GM19023 (cell line): Measurements from ENCODE around the gene UTP20.

ENCODE experiments used
- ATAC-seq: cut with Tn5 transposase; IDR thresholded peaks from one replicate; pipeline ENCODE4 v1.9.1; 2021; ENCODE audit warnings: mild to moderate bottlenecking, moderate library complexity; ENCODE audit not compliant: unreplicated experiment

Gene UTP20

GRCh38 chr12:101280006-101280505 lies at the start of gene UTP20:
Gene UTP20, plus strand, starts transcription at chr12:101280105. Its CDS starts 178 bp downstream, at chr12:101280283.
- peak; percentile 99 for ATAC-seq

DNA sequence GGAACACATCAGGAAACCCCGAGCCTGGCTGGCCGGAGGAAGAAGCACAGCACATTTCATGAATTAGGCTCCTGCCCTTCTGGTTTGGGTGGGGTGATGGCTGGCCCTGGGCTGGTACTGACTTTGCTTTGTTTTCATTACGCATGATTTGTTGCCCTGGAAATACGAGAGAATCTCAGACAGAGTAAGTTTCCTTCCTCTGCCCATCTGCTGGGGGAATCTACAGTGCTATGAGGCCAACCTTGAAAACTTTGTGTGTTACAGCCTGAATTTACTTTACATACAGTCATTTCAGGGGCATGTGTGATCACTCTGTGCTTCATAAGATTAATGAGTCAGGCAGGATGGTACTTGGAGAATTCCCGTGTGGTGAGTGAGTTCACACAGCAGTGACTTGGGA lies 49.4 kb upstream of the UTP20 start:
- no peak for ATAC-seq

- ATAC-seq = no peak
Observed at GRCh38 chr12:101231636-101232035, 48.3 kb upstream of the UTP20 start.

DNA sequence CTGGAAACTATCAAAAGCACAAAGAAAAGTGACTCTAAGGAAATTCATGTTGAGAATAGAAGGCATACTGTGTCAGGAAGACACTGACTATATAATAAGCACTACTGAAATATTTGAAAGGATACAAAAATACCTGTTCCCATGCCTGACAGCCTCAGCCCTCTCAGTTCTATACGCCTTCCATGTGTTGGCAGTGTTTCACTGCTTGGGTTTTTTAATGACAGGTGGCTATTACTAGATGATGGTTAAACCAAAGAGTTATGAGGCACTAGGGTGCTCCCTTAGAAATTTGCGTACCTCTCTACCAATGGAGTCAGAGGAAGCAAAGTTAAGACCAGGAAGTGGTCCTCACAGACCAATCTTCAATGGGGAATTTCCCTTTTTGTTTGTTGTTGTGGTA lies 44.2 kb upstream of the UTP20 start:
- no peak for ATAC-seq

- no peak for ATAC-seq
Observed at GRCh38 chr12:101238306-101238705, 41.6 kb upstream of the UTP20 start.

DNA sequence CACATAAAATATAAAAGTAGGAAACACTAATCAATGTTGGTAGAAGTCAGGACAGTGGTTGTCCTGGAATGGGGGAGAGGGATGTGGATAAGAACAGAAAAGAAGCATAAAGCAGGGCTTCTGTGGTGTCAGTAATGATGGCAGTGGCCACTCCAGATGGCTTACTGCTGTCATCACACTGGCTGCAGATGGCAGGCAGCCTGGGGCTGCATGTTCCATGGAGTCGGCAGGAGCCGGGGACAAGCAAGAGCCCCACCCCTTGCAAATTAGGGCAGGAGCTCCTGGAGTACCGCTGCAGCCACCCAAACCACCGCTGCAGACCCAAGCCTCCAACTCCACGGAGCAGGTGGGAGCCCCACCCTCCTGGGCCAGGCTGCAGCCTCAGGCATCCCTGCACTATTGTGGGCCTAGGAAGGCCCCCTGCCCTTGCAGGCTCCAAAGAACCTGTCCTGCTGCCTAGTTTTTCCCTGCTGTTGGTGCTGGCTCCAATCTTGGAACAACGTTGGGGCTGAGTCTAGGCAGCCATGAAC lies 41.0 kb upstream of the UTP20 start:
- ATAC-seq = no peak

DNA sequence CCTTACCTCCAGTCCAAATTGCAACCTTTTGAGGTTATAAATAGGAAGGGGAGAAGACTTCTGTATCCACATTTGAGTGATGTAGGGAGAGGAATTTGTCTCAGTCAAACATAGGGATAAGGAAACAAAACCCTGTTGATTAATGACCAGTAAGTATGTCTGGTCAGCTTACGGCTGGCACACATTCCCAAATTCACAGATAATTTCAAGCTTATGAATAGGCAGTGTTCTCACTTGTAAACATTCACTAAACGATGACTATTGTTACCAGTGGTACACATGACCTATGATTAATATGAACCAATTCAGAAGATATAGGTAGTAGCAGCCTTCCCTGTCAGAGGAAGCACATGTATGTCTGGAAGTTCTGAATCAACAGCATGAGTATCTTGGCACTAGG lies 36.8 kb upstream of the UTP20 start:
- no peak for ATAC-seq

- ATAC-seq = no peak
Observed at GRCh38 chr12:101243616-101244015, 36.3 kb upstream of the UTP20 start.

DNA sequence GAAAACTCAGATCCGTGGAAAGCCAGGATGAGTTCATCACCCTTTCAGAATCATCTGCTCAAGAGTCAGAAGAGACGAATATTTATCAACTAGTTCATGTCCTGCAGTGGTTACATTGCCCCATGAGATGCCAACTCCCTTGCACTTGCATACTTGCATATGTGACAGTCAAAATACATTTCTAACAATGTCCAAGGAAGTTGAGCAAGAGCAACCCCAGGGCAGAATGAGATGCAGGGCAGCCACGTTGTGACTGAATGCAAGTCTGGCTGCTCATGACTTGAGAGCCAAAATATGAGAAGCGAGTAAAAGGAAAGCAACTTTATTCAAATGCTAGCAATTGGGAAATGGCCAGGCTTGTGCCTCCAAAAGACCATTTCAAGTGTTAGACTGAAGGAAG lies 23.6 kb upstream of the UTP20 start:
- no peak for ATAC-seq

- no peak for ATAC-seq
Observed at GRCh38 chr12:101257357-101257756, 22.5 kb upstream of the UTP20 start.

DNA sequence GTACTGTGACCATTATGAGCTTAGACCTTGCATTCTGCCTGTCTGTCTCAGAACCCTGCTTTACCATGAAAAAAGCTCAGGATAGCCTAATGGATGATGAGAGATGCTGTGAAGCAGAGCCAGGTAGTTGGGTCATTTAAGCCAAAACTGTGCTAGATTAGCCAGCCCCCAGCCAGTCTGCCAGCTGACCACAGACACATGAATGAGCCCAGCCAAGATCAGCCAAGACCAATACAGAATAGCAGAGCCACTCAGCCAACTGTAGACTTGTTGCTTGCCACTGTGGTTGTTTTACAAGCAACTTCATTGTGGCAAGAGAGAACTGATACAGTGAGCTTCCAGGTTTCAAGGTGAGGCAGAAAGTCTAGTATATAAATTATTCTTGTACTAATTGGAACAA lies 12.8 kb upstream of the UTP20 start:
- ATAC-seq = no peak

DNA sequence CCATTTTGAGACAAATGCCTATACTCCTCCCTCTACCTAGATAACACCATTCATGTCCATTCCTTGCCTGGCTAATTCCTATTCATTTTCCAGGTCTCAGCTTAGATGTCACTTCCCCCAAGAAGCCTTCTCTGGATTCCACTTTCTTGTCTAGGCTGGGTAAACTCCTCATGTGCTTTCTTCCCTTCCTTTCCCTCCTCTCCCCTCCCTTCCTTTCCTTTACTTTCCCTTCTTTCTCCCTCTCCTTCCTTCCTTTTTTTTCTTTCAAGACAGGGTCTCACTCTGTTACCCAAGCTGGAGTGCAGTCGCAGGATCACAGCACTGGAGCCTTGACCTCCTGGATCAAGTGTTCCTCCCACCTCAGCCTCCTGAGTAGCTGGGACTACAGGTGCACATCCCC lies 3.5 kb upstream of the UTP20 start:
- no peak for ATAC-seq

GRCh38 chr12:101277443-101277842 lies 2.5 kb upstream of the UTP20 start:
- ATAC-seq = no peak

- no peak for ATAC-seq
Observed at GRCh38 chr12:101287357-101287756, 7.5 kb downstream of the UTP20 start.

DNA sequence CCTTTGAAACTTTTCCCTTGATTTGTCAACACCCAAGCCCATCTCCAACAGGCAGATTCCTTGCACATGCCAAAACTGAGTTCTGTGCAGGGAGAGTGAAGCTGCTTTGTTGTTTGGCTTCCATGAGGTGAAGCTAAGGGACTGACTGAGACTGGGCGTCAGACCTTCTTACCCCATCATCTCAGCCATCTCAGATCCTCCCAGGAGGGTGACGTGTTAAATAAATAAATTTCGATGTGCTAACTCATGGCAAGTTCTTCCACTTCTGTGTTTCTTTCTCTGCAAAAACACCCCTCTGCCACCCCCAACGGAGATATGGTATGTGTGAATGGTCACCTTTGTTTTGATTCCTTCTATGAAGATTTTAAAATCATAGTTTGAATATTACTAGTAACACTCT lies 17.8 kb downstream of the UTP20 start:
- no peak for ATAC-seq

DNA sequence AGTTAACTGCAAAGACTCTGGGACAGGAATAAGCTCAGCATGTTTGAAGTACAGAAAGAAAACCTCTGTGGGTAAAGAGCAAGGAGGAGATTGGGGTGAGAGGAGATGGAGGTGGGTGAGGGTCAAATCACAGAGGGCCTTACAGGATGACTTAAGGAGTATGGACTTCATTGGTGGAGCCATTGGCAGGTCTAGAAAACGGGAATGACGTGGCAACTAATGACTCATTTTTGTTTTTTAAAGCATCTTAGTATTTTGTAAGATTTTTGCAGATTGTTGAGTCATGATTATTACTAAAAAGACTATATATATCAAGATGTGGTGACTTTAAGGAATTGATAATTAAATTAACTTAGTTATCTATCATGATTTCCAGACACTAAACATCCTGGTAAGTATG lies 18.5 kb downstream of the UTP20 start:
- ATAC-seq = no peak

- no peak for ATAC-seq
Observed at GRCh38 chr12:101299346-101299745, 19.4 kb downstream of the UTP20 start.

DNA sequence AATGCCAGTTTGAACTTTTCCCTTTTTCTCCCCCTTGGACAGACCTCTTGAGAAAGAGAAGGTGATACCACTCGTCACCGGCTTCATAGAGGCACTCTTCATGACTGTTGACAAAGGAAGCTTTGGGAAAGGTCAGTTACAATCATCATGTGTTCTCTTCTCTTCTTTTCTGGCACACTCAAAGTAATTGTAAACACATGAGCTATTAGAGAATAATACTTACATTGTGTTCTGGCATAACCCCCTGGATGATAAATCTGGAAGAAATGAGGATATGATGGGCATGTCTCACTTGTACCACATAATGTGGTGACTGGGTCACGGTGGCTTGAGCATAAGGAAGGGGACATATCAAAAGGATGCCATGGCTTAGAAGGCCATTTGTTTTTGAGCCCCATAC lies 20.0 kb downstream of the UTP20 start:
- ATAC-seq = no peak

- ATAC-seq = no peak
Observed at GRCh38 chr12:101302741-101303140, 22.8 kb downstream of the UTP20 start.

- ATAC-seq = no peak
Observed at GRCh38 chr12:101305226-101305779, 25.4 kb downstream of the UTP20 start.

DNA sequence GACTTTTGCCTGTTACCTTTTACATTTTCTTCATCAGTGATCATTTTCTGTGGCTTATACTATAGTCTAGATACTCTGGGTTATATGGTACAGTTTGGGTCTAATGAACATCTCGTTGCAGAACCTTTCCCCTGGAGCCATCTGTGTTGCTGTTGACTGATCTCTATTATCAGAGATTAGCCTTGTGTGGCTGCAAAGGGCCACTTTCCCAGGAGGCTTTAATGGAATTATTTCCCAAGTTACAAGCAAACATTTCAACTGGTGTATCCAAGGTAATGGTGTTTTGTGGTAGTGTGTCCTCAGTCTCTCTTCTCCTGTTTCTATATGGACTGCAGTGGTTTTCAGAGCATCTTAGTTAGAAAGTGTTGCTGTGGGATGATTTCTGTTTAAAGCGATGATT lies 25.9 kb downstream of the UTP20 start:
- no peak for ATAC-seq

DNA sequence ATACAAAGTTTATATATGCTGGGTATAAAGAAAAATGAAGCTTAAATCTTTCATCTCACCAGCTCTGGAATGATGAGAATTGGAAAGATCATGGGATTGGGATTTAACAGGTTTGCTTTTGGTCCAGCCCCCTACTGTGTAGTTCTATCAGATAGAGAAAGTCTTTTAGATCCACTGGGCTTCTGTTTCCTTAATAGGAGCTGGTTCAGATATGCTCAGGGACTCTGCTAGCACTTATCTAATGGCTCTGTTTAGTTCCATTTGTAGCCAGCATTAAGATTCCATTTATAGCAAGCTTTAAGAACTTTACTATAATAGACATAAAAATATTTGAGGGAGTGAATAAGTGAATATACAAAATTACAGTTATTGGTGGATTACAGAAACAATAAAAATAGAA lies 42.6 kb downstream of the UTP20 start:
- ATAC-seq = no peak

- ATAC-seq = no peak
Observed at GRCh38 chr12:101323255-101323654, 43.4 kb downstream of the UTP20 start.
